SU-DHL-6 (cell line): ENCODE measurements around the gene SYNPR.

Experiments used
- EZH2phosphoT487 ChIP-seq: fragments of 200-600 bp; sonication (generic), shearing (Covaris generic); conservative IDR thresholded peaks from 2 replicates; pipeline ENCODE4 v1.6.1; 2018; ENCODE audit warnings: mild to moderate bottlenecking, antibody characterized with exemption, low read length, moderate library complexity, mixed read lengths
- TF ChIP-seq, protein P1 (sequence below): fragments of 200-600 bp; sonication (generic); IDR thresholded peaks from one replicate; pipeline ENCODE4 v1.5.1; 2017; ENCODE audit warnings: antibody characterized with exemption, mild to moderate bottlenecking, low read length, moderate library complexity; ENCODE audit not compliant: insufficient read depth, poor library complexity, severe bottlenecking

DNA sequence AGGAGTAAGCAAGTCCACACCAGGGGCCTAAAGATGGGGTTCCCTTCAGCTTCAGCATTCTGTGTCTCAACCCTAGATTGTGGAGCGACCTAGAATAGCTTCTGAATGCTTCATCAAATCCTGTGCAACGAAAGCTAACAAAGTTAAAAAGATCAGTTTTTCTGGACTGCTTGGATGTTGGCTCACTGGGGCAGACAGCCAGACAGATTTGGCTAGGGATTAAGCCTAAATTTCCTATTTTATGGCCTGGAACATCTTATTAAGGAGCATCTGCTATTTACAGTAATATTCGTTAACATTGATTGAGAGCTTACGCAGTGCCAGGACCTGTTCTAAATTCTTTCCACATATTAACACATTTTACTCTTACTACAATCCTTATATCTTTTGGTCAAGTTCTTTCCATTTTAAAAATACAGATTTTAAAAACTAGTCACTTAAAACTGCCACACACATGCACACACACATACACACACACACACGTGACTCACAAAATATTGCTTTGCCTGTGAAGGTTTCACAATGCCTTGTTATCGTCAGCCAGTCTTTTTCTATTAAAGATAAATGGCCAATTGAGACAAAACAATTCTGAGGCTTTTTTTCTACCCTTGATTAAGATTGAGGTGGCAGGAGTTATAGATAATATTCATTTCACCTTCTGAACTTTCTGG lies 201.0 kb downstream of the SYNPR start:
- TF ChIP-seq, protein P1, sequence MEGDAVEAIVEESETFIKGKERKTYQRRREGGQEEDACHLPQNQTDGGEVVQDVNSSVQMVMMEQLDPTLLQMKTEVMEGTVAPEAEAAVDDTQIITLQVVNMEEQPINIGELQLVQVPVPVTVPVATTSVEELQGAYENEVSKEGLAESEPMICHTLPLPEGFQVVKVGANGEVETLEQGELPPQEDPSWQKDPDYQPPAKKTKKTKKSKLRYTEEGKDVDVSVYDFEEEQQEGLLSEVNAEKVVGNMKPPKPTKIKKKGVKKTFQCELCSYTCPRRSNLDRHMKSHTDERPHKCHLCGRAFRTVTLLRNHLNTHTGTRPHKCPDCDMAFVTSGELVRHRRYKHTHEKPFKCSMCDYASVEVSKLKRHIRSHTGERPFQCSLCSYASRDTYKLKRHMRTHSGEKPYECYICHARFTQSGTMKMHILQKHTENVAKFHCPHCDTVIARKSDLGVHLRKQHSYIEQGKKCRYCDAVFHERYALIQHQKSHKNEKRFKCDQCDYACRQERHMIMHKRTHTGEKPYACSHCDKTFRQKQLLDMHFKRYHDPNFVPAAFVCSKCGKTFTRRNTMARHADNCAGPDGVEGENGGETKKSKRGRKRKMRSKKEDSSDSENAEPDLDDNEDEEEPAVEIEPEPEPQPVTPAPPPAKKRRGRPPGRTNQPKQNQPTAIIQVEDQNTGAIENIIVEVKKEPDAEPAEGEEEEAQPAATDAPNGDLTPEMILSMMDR: no peak
- TF ChIP-seq EZH2phosphoT487: no peak
